ENCODE results near the gene OSM. TPM values are rescaled to one million over a fixed set of nuclear protein-coding genes. Genes with fewer than 3 reads are reported as not detected.

Gene OSM
- total and polyA plus RNA-seq, 2 experiments from 2014 or later = not detected

DNA sequence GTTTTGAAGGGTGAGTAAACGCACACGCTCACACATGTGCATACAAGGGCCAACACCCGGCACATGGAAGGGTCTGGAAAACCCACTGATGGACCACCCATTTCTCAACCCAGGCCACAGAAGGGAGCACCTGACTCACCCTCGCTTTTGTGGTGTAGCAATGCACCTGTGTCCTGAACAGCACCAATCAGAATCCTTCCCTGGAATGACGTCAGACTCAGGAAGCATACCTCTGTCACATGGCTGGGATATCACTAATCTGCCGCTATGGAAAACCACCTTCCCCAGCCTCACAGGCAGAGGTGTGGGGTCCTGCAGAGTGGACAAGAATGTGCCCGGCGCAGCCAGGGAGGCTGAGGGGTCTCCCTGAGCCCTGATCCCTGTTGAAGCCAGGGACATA lies 9.0 kb upstream of the OSM start:
- DNase-seq (ENCODE audit: low spot score) = no peak
- peaks cover 24% of the 10 kb centered on the region for H3K27me3 Mint-ChIP-seq (ENCODE audit: insufficient read depth, low read depth, poor library complexity)
- H3K36me3 Mint-ChIP-seq (ENCODE audit: low read depth) = no peaks in the 10 kb centered on the region
- H3K9me3 Mint-ChIP-seq = no peaks in the 10 kb centered on the region
- Histone ChIP-seq H2AFZ (peak overlapping the region; percentile 78; the same call in 1 of the 2 replicates), H3K27me3 (ENCODE audit: insufficient read depth) (no peaks in the 10 kb centered on the region), H3K36me3 (ENCODE audit: insufficient read depth) (no peaks in the 10 kb centered on the region), H3K4me1 (ENCODE audit: insufficient read depth) (0 out of 2 replicates have a peak, but pooled peaks cover 4% of the 10 kb centered on the region), H3K4me2 (no peak overlapping the region), H3K79me2 (replicated peaks; ENCODE audit: insufficient read depth) (no peaks in the 10 kb centered on the region), H3K9me2 (ENCODE audit: insufficient read depth) (no peaks in the 10 kb centered on the region), H3K27ac (ENCODE audit: low read depth) (no peak overlapping the region), H3F3A (replicated peaks; ENCODE audit: low read depth) (no peaks in the 10 kb centered on the region), H4K20me1 (replicated peaks; ENCODE audit: insufficient read depth) (no peaks in the 10 kb centered on the region), H3K4me3 (no peak overlapping the region)
- H3K4me3 Mint-ChIP-seq = no peak overlapping the region
- TF ChIP-seq JUNB (IDR thresholded peaks at IDR 0.05; ENCODE audit: unreplicated experiment) = no peak
- TF ChIP-seq, protein P1, sequence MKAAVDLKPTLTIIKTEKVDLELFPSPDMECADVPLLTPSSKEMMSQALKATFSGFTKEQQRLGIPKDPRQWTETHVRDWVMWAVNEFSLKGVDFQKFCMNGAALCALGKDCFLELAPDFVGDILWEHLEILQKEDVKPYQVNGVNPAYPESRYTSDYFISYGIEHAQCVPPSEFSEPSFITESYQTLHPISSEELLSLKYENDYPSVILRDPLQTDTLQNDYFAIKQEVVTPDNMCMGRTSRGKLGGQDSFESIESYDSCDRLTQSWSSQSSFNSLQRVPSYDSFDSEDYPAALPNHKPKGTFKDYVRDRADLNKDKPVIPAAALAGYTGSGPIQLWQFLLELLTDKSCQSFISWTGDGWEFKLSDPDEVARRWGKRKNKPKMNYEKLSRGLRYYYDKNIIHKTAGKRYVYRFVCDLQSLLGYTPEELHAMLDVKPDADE (IDR thresholded peaks at IDR 0.05) = no peak
- TF ChIP-seq, protein P2, sequence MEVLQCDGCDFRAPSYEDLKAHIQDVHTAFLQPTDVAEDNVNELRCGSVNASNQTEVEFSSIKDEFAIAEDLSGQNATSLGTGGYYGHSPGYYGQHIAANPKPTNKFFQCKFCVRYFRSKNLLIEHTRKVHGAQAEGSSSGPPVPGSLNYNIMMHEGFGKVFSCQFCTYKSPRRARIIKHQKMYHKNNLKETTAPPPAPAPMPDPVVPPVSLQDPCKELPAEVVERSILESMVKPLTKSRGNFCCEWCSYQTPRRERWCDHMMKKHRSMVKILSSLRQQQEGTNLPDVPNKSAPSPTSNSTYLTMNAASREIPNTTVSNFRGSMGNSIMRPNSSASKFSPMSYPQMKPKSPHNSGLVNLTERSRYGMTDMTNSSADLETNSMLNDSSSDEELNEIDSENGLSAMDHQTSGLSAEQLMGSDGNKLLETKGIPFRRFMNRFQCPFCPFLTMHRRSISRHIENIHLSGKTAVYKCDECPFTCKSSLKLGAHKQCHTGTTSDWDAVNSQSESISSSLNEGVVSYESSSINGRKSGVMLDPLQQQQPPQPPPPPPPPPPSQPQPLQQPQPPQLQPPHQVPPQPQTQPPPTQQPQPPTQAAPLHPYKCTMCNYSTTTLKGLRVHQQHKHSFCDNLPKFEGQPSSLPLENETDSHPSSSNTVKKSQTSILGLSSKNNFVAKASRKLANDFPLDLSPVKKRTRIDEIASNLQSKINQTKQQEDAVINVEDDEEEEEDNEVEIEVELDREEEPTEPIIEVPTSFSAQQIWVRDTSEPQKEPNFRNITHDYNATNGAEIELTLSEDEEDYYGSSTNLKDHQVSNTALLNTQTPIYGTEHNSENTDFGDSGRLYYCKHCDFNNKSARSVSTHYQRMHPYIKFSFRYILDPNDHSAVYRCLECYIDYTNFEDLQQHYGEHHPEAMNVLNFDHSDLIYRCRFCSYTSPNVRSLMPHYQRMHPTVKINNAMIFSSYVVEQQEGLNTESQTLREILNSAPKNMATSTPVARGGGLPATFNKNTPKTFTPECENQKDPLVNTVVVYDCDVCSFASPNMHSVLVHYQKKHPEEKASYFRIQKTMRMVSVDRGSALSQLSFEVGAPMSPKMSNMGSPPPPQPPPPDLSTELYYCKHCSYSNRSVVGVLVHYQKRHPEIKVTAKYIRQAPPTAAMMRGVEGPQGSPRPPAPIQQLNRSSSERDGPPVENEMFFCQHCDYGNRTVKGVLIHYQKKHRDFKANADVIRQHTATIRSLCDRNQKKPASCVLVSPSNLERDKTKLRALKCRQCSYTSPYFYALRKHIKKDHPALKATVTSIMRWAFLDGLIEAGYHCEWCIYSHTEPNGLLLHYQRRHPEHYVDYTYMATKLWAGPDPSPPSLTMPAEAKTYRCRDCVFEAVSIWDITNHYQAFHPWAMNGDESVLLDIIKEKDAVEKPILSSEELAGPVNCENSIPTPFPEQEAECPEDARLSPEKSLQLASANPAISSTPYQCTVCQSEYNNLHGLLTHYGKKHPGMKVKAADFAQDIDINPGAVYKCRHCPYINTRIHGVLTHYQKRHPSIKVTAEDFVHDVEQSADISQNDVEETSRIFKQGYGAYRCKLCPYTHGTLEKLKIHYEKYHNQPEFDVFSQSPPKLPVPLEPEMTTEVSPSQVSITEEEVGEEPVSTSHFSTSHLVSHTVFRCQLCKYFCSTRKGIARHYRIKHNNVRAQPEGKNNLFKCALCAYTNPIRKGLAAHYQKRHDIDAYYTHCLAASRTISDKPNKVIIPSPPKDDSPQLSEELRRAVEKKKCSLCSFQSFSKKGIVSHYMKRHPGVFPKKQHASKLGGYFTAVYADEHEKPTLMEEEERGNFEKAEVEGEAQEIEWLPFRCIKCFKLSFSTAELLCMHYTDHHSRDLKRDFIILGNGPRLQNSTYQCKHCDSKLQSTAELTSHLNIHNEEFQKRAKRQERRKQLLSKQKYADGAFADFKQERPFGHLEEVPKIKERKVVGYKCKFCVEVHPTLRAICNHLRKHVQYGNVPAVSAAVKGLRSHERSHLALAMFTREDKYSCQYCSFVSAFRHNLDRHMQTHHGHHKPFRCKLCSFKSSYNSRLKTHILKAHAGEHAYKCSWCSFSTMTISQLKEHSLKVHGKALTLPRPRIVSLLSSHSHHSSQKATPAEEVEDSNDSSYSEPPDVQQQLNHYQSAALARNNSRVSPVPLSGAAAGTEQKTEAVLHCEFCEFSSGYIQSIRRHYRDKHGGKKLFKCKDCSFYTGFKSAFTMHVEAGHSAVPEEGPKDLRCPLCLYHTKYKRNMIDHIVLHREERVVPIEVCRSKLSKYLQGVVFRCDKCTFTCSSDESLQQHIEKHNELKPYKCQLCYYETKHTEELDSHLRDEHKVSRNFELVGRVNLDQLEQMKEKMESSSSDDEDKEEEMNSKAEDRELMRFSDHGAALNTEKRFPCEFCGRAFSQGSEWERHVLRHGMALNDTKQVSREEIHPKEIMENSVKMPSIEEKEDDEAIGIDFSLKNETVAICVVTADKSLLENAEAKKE (CRISPR knock-in tag; IDR thresholded peaks at IDR 0.05) = no peak
- TF ChIP-seq CREB1 (CRISPR knock-in tag; IDR thresholded peaks at IDR 0.05; ENCODE audit: low read depth) = no peak
- no peak for TF ChIP-seq POLR2AphosphoS5 (IDR thresholded peaks at IDR 0.05; ENCODE audit: low read depth)
- TF ChIP-seq ZNF114 (CRISPR knock-in tag; IDR thresholded peaks at IDR 0.05) = no peak
- TF ChIP-seq, protein P3, sequence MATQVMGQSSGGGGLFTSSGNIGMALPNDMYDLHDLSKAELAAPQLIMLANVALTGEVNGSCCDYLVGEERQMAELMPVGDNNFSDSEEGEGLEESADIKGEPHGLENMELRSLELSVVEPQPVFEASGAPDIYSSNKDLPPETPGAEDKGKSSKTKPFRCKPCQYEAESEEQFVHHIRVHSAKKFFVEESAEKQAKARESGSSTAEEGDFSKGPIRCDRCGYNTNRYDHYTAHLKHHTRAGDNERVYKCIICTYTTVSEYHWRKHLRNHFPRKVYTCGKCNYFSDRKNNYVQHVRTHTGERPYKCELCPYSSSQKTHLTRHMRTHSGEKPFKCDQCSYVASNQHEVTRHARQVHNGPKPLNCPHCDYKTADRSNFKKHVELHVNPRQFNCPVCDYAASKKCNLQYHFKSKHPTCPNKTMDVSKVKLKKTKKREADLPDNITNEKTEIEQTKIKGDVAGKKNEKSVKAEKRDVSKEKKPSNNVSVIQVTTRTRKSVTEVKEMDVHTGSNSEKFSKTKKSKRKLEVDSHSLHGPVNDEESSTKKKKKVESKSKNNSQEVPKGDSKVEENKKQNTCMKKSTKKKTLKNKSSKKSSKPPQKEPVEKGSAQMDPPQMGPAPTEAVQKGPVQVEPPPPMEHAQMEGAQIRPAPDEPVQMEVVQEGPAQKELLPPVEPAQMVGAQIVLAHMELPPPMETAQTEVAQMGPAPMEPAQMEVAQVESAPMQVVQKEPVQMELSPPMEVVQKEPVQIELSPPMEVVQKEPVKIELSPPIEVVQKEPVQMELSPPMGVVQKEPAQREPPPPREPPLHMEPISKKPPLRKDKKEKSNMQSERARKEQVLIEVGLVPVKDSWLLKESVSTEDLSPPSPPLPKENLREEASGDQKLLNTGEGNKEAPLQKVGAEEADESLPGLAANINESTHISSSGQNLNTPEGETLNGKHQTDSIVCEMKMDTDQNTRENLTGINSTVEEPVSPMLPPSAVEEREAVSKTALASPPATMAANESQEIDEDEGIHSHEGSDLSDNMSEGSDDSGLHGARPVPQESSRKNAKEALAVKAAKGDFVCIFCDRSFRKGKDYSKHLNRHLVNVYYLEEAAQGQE (IDR thresholded peaks at IDR 0.05; ENCODE audit: unreplicated experiment) = no peak
- TF ChIP-seq EZH2phosphoT487 (IDR thresholded peaks at IDR 0.05; ENCODE audit: unreplicated experiment) = no peak
- no peak for TF ChIP-seq NANOG (IDR thresholded peaks at IDR 0.05; ENCODE audit: borderline replicate concordance)
- TF ChIP-seq, protein P4, sequence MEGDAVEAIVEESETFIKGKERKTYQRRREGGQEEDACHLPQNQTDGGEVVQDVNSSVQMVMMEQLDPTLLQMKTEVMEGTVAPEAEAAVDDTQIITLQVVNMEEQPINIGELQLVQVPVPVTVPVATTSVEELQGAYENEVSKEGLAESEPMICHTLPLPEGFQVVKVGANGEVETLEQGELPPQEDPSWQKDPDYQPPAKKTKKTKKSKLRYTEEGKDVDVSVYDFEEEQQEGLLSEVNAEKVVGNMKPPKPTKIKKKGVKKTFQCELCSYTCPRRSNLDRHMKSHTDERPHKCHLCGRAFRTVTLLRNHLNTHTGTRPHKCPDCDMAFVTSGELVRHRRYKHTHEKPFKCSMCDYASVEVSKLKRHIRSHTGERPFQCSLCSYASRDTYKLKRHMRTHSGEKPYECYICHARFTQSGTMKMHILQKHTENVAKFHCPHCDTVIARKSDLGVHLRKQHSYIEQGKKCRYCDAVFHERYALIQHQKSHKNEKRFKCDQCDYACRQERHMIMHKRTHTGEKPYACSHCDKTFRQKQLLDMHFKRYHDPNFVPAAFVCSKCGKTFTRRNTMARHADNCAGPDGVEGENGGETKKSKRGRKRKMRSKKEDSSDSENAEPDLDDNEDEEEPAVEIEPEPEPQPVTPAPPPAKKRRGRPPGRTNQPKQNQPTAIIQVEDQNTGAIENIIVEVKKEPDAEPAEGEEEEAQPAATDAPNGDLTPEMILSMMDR (conservative IDR thresholded peaks at IDR 0.05; ENCODE audit: low read depth in 2 of 2) = no peak
- TF ChIP-seq EZH2 (IDR thresholded peaks at IDR 0.05; ENCODE audit: low read depth, unreplicated experiment) = no peak
- no peak for TF ChIP-seq STAT1 (IDR thresholded peaks at IDR 0.05; ENCODE audit: unreplicated experiment)
- TF ChIP-seq ZNF331 (CRISPR knock-in tag; IDR thresholded peaks at IDR 0.05; ENCODE audit: low read depth) = no peak
- H3K27ac Mint-ChIP-seq = no peak overlapping the region
- peaks cover 9% of the 10 kb centered on the region for H3K4me1 Mint-ChIP-seq
- peak; percentile 49 for ATAC-seq

Data from GM23338 (cell line).